ENCODE results near the gene CATSPERZ. TPM values are rescaled to one million over a fixed set of nuclear protein-coding genes. Genes with fewer than 3 reads are reported as not detected.

Gene CATSPERZ
- total and polyA plus RNA-seq, 9 of the 15 experiments (the other 6 are each of a cell fraction or from before 2014, with no cell fraction given), result 0.86 to 8.5 (median 3.5) TPM

GRCh38 chr11:64305075-64305690, 5.0 kb downstream of the CATSPERZ start, which contains the start of gene ESRRA (continued):
- no peak for TF ChIP-seq ZNF134 (CRISPR knock-in tag; conservative IDR thresholded peaks at IDR 0.05)
- TF ChIP-seq PHB (CRISPR knock-in tag; IDR thresholded peaks at IDR 0.05), result no peak
- no peak for TF ChIP-seq KLF1 (tag; IDR thresholded peaks at IDR 0.05)
- TF ChIP-seq TEAD4 (IDR thresholded peaks at IDR 0.05; ENCODE audit: low read length), result no peak
- TF ChIP-seq TEAD4 (CRISPR knock-in tag; IDR thresholded peaks at IDR 0.05; ENCODE audit: borderline replicate concordance), result no peak
- TF ChIP-seq, protein P1, sequence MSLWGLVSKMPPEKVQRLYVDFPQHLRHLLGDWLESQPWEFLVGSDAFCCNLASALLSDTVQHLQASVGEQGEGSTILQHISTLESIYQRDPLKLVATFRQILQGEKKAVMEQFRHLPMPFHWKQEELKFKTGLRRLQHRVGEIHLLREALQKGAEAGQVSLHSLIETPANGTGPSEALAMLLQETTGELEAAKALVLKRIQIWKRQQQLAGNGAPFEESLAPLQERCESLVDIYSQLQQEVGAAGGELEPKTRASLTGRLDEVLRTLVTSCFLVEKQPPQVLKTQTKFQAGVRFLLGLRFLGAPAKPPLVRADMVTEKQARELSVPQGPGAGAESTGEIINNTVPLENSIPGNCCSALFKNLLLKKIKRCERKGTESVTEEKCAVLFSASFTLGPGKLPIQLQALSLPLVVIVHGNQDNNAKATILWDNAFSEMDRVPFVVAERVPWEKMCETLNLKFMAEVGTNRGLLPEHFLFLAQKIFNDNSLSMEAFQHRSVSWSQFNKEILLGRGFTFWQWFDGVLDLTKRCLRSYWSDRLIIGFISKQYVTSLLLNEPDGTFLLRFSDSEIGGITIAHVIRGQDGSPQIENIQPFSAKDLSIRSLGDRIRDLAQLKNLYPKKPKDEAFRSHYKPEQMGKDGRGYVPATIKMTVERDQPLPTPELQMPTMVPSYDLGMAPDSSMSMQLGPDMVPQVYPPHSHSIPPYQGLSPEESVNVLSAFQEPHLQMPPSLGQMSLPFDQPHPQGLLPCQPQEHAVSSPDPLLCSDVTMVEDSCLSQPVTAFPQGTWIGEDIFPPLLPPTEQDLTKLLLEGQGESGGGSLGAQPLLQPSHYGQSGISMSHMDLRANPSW (CRISPR knock-in tag; IDR thresholded peaks at IDR 0.05), result no peak
- TF ChIP-seq, protein P2, sequence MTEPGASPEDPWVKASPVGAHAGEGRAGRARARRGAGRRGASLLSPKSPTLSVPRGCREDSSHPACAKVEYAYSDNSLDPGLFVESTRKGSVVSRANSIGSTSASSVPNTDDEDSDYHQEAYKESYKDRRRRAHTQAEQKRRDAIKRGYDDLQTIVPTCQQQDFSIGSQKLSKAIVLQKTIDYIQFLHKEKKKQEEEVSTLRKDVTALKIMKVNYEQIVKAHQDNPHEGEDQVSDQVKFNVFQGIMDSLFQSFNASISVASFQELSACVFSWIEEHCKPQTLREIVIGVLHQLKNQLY (CRISPR knock-in tag; conservative IDR thresholded peaks at IDR 0.05), result no peak
- no peak for TF ChIP-seq HDAC3 (IDR thresholded peaks at IDR 0.05; ENCODE audit: borderline replicate concordance, partially characterized antibody)
- no peak for TF ChIP-seq JUNB (CRISPR knock-in tag; conservative IDR thresholded peaks at IDR 0.05)
- no peak for TF ChIP-seq ZNF23 (CRISPR knock-in tag; IDR thresholded peaks at IDR 0.05)
- TF ChIP-seq TAL1 (IDR thresholded peaks at IDR 0.05), result no peak
- TF ChIP-seq PHF8 (IDR thresholded peaks at IDR 0.05; ENCODE audit: borderline replicate concordance, low read length), result peak; percentile 23; the same call in 1 of the 2 replicates
- TF ChIP-seq POLR2G (IDR thresholded peaks at IDR 0.05; ENCODE audit: low read depth, low read length), result peak; percentile 78
- TF ChIP-seq TCF7L2 (IDR thresholded peaks at IDR 0.05; ENCODE audit: low read depth, low read length), result no peak
- TF ChIP-seq, protein P3, sequence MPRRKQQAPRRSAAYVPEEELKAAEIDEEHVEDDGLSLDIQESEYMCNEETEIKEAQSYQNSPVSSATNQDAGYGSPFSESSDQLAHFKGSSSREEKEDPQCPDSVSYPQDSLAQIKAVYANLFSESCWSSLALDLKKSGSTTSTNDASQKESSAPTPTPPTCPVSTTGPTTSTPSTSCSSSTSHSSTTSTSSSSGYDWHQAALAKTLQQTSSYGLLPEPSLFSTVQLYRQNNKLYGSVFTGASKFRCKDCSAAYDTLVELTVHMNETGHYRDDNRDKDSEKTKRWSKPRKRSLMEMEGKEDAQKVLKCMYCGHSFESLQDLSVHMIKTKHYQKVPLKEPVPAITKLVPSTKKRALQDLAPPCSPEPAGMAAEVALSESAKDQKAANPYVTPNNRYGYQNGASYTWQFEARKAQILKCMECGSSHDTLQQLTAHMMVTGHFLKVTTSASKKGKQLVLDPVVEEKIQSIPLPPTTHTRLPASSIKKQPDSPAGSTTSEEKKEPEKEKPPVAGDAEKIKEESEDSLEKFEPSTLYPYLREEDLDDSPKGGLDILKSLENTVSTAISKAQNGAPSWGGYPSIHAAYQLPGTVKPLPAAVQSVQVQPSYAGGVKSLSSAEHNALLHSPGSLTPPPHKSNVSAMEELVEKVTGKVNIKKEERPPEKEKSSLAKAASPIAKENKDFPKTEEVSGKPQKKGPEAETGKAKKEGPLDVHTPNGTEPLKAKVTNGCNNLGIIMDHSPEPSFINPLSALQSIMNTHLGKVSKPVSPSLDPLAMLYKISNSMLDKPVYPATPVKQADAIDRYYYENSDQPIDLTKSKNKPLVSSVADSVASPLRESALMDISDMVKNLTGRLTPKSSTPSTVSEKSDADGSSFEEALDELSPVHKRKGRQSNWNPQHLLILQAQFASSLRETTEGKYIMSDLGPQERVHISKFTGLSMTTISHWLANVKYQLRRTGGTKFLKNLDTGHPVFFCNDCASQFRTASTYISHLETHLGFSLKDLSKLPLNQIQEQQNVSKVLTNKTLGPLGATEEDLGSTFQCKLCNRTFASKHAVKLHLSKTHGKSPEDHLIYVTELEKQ (CRISPR knock-in tag; IDR thresholded peaks at IDR 0.05), result no peak
- no peak for TF ChIP-seq DIDO1 (tag; IDR thresholded peaks at IDR 0.05; ENCODE audit: low read depth)
- TF ChIP-seq ZNF589 (CRISPR knock-in tag; IDR thresholded peaks at IDR 0.05; ENCODE audit: low read depth), result no peak
- no peak for TF ChIP-seq ZSCAN29 (IDR thresholded peaks at IDR 0.05)
- no peak for TF ChIP-seq ZNF282 (CRISPR knock-in tag; IDR thresholded peaks at IDR 0.05)
- TF ChIP-seq PTRF (tag; IDR thresholded peaks at IDR 0.05), result no peak
- TF ChIP-seq FIP1L1 (IDR thresholded peaks at IDR 0.05; ENCODE audit: low read depth, low read length, poor library complexity, severe bottlenecking), result no peak
- TF ChIP-seq C11orf30 (IDR thresholded peaks at IDR 0.05; ENCODE audit: low read depth), result no peak
- no peak for TF ChIP-seq EHMT2 (IDR thresholded peaks at IDR 0.05)
- TF ChIP-seq NCOA1 (IDR thresholded peaks at IDR 0.05; ENCODE audit: low read depth), result no peak
- no peak for TF ChIP-seq ZBTB1 (CRISPR knock-in tag; IDR thresholded peaks at IDR 0.05; ENCODE audit: borderline replicate concordance, low read depth)
